ENCODE results near the gene ABHD14A. TPM values are rescaled to one million over a fixed set of nuclear protein-coding genes. Genes with fewer than 3 reads are reported as not detected.
"Not testable (repeated sequence)": the region's sequence is repeated elsewhere in the genome, so short reads cannot be mapped to it uniquely, and the experiment has no call there.

The ABHD14A gene
- total RNA-seq, result 1 to 10 TPM; 6.6 to 8.9 TPM

DNA sequence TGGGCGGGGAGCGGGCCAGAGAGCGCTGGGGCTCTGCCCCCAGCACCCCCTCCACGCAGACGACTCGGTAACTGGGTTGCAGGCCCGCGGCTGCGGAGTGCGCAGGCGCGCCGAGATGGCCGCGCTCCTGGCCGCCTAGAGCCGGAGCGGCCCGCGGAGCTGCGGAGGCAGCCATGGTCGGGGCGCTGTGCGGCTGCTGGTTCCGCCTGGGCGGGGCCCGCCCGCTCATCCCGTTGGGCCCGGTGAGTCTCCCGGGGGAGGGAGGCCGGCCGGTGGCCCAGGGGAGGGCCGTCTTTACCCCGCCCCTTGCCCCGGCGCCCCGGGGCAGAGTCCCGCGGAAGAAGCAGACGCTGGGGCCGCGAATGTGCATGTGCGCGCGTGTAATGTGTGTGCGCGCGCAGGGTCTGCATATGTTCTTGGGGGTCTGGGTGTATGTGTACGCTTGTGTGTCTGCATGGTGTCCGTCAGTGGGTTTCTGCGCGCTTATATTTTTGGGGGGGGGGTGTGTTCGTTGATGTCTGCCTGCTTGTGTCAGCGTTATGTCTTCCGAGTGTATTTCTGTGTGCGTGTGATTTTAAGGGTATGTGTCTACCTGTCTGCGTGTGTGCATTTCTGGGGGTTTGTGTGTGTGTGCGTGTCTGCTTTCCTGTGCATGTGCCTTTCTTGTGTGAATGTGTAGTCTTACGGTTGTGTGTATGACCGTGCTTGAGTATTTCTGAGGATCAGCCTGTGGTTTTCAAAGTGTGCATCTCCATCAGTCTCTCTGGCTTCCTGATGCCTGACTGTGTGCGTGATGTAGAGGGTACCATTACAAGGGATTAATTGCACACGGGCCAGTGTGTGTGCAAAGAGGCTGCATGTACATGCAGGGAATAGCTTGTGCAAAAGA, at the start of gene ABHD14A:
TSS of gene ABHD14A (plus strand) at position 102 of the 889 bp plus-strand sequence. CDS start at position 174, 72 bp downstream.
- no peaks in the 10 kb centered on the region for H3K27me3 Mint-ChIP-seq (ENCODE audit: low read depth)
- peak within 1 kb of the TSS; percentile 96 for H3K27ac Mint-ChIP-seq
- DNase-seq, result peak; percentile 82 to 83
- no peaks in the 10 kb centered on the region for H3K9me3 Mint-ChIP-seq
- H3K4me3 Mint-ChIP-seq, result peak within 1 kb of the TSS; percentile 98 to 99
- H3K4me1 Mint-ChIP-seq (ENCODE audit: low read depth), result peaks cover 30% of the 10 kb centered on the region
- peak; percentile 83 to 85 for ATAC-seq (replicated peaks in 1 of 2)
- peaks cover 0 to 5% of the 10 kb centered on the region in 2 donors for H3K36me3 Mint-ChIP-seq (ENCODE audit: insufficient read depth in 2 of 2)

DNA sequence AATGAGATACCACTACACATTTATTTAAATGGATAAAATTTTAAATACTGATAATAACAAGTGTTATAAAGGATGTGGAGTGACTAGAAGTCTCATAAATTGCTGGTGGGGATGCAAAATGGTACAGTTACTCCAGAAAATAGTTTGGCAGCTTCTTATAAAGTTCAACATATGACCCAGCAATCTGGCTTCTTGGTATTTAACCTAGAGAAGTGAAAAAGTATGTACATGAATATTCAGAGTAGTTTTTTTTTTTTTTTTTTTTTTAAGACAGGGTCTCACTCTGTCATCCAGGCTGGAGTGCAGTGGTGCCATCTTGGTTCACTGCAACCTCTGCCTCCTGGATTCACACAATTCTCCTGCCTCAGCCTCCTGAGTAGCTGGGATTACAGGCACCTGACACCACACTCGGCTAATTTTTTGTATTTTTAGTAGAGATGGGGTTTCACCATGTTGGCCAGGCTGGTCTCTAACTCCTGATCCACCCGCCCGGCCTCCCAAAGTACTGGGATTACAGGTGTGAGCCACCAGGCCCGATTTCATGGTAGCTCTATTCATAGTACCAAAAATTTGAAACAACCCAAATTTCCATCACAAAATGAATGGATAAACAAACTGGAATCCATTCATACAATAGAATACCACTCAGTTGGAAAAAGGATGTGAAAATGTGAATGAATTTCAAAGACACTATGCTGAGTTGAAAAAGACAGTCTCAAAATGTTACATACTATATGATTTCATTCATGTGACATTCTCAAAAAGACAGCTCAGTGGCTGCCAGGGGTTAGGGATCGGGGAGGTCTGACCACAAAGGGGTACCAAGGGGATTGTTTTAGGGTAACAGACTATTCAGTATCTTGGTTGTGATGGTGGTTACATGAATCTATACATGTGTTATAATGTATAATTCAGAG, 47.5 kb upstream of the ABHD14A start:
- Mint-ChIP-seq H3K27ac (no peak overlapping the region), H3K36me3 (ENCODE audit: insufficient read depth in 2 of 2) (peaks cover 0 to 2% of the 10 kb centered on the region in 2 donors), H3K4me3 (no peak overlapping the region), H3K4me1 (ENCODE audit: low read depth) (no peaks in the 10 kb centered on the region), H3K27me3 (ENCODE audit: low read depth) (no peaks in the 10 kb centered on the region), H3K9me3 (no peaks in the 10 kb centered on the region)
- DNase-seq (no peak), ATAC-seq (replicated peaks in 1 of 2) (no peak)

DNA sequence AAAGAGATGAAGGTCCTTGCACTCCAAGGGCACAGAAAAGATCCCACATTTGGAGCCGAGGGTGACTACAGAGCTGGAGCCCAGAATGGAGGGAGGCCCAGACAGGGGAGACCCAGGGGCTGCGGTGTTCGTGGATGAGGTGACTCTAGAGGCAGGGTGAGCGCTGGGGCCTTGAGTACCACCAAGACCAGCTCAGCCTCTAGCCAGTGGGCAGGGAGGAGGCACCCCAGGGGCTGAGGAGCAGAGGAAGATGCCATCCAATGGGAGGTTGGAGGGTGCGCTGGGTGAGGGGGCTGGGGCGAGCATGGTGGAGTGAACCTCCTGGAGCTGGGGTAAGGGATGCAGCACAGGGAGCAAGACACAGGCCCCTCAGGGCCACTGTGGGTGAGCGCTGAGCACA, 46.4 kb upstream of the ABHD14A start:
- Mint-ChIP-seq H3K36me3 (ENCODE audit: insufficient read depth in 2 of 2) (peaks cover 0 to 2% of the 10 kb centered on the region in 2 donors), H3K27ac (no peak overlapping the region), H3K4me3 (no peak overlapping the region), H3K9me3 (no peaks in the 10 kb centered on the region), H3K4me1 (ENCODE audit: low read depth) (no peaks in the 10 kb centered on the region), H3K27me3 (ENCODE audit: low read depth) (no peaks in the 10 kb centered on the region)
- no peak for DNase-seq
- no peak for ATAC-seq (replicated peaks in 1 of 2)

DNA sequence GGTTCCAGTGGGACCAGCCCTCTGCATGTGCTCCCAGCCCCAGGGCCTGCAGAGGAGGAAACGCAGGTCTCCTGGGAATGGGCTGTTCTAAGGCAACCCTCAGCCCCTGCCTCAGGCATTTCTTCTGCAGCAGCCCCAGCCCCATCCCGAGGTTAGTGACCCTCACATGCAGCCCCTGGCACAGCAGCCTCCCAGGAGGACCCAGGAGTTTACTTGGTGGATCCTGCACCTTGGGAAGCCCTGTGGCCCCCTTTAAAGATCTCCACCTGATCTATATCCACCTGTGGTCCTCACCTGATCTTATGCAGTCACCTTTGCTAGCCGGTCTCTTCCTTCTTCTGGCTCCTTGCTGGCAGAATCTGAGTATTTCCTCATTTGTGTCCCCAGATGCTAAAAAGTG, 45.9 kb upstream of the ABHD14A start:
- not testable (repeated sequence) for ATAC-seq (replicated peaks in 1 of 2); H3K4me1 Mint-ChIP-seq (ENCODE audit: low read depth); H3K36me3 Mint-ChIP-seq (ENCODE audit: insufficient read depth in 2 of 2); H3K27me3 Mint-ChIP-seq (ENCODE audit: low read depth); H3K9me3 Mint-ChIP-seq; H3K4me3 Mint-ChIP-seq; DNase-seq; H3K27ac Mint-ChIP-seq

DNA sequence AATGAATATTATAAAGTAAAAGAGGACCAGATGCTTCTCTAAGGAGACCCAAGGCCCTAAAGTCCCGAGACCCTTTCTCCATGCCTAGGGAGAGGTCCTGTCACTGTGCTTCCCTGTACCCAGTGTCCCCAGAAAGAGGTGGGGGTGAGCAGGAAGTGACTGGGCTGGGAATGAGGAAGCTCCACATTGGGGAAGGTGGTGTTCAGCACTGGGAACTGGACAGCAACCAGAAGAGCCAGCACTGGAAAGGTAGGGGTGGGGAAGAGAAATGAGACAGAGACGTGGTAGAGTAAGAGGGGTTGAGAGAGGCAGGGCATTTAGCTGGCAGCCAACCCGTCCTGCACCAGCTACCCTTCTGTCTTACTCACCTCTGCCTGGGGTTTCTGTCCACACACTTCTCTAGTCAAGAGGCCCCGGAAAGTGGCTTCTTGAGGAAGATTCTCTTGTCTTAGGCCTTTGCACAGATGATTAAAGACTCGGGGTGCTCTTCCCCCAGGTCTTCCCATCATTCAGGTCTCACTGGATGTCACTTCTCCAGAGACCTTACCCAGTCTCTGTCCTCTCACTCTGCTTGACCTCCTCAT, 45.4 kb upstream of the ABHD14A start:
- Mint-ChIP-seq H3K4me3 (no peak overlapping the region), H3K27me3 (ENCODE audit: low read depth) (no peaks in the 10 kb centered on the region), H3K27ac (no peak overlapping the region), H3K9me3 (no peaks in the 10 kb centered on the region), H3K36me3 (ENCODE audit: insufficient read depth in 2 of 2) (peaks cover under 1 to 2% of the 10 kb centered on the region in 2 donors), H3K4me1 (ENCODE audit: low read depth) (no peaks in the 10 kb centered on the region)
- ATAC-seq (replicated peaks in 1 of 2) (no peak), DNase-seq (no peak)

DNA sequence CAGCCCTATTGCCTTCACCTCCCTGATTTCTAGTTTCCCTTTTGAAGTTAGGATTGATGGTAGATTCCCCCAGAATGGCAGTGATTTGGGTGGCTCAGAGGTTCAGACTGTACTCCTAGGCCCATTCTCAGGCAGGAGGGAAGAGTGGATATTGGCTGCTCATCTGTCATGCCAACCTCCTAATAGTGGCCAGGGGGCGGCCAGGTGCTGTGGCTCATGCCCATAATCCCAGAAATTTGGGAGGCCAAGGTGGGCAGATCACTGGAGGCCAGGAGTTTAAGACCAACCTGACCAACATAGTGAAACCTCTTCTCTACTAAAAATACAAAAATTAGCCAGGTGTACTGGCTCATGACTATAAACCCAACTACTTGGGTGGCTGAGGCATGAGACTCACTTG, 44.4 kb upstream of the ABHD14A start:
- H3K4me1 Mint-ChIP-seq (ENCODE audit: low read depth), result no peaks in the 10 kb centered on the region
- H3K9me3 Mint-ChIP-seq, result no peaks in the 10 kb centered on the region
- H3K4me3 Mint-ChIP-seq, result no peak overlapping the region
- no peak overlapping the region for H3K27ac Mint-ChIP-seq
- H3K36me3 Mint-ChIP-seq (ENCODE audit: insufficient read depth in 2 of 2), result peaks cover 2 to 4% of the 10 kb centered on the region in 2 donors
- no peaks in the 10 kb centered on the region for H3K27me3 Mint-ChIP-seq (ENCODE audit: low read depth)
- ATAC-seq (replicated peaks in 1 of 2) (no peak), DNase-seq (no peak)

DNA sequence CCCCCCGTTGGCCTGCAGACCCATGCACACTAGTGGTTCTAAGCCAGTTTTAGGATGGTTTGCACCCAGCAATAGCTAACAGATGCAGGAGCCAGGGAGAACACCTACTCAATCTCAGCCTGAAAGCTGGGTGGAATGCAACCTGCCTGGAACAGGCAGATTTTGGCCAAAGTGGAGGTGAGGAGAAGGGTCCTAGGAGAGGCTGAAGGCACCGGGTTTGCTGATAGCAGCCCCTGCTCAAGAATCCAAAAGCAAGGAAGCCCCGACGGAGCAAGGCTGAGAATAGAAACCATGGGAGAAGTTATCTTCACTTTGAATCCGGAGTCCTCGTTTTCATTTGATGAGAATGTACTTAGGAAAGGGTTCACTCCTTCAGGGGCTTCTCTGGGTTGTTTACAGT, 43.1 kb upstream of the ABHD14A start:
- ATAC-seq (replicated peaks in 1 of 2) (no peak), DNase-seq (no peak)
- H3K9me3 Mint-ChIP-seq, result no peaks in the 10 kb centered on the region
- no peaks in the 10 kb centered on the region for H3K27me3 Mint-ChIP-seq (ENCODE audit: low read depth)
- no peaks in the 10 kb centered on the region for H3K4me1 Mint-ChIP-seq (ENCODE audit: low read depth)
- H3K36me3 Mint-ChIP-seq (ENCODE audit: insufficient read depth in 2 of 2), result peaks cover 4 to 7% of the 10 kb centered on the region in 2 donors
- H3K27ac Mint-ChIP-seq, result no peak overlapping the region
- no peak overlapping the region for H3K4me3 Mint-ChIP-seq

DNA sequence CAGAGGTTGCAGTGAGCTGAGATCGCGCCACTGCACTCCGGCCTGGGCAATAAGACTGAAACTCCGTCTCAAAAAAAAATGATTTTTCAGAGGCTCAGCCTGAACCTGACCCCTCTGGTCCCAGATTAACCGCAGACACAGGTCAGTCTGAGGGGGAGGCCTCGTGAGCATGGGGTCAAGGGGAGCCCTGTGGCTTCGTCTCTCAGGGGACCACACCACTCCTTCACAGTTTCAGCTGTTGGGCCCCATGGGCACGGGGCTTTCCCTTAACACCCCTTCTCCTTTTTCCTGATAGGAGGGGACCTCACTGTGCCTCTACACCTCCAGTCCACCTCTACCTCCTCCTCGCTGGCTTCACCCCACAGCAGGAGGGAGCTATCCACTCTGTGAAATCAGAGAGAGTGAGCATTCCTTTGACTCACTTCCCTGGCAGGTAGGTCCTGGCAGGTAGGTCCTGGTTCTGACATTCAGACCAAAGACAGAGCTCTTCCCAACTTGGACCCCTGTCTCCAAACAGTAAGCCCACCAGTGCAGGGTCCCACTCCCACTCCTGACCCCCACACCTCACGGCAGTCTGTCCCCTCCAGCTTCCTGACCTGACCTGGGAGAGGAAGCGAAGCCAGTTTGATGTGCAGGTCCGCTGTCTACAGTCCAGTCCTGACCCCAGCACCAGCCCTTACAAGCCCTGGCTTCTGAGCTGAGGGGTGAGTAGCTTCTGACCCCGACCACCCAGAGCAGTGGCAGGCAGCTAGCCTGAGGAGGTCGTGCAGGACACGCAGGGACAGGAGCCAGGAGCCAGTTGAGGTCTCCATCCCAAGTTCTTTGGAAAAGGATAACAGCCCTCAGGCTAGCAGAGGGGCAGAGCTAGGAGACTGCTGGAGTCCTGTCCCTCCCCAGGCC, 42.1 kb upstream of the ABHD14A start:
- no peak overlapping the region for H3K4me3 Mint-ChIP-seq
- no peak for DNase-seq
- H3K27me3 Mint-ChIP-seq (ENCODE audit: low read depth), result no peaks in the 10 kb centered on the region
- no peaks in the 10 kb centered on the region for H3K4me1 Mint-ChIP-seq (ENCODE audit: low read depth)
- ATAC-seq (replicated peaks in 1 of 2), result no peak
- H3K36me3 Mint-ChIP-seq (ENCODE audit: insufficient read depth in 2 of 2), result peaks cover 4 to 11% of the 10 kb centered on the region in 2 donors
- no peaks in the 10 kb centered on the region for H3K9me3 Mint-ChIP-seq
- no peak overlapping the region for H3K27ac Mint-ChIP-seq

DNA sequence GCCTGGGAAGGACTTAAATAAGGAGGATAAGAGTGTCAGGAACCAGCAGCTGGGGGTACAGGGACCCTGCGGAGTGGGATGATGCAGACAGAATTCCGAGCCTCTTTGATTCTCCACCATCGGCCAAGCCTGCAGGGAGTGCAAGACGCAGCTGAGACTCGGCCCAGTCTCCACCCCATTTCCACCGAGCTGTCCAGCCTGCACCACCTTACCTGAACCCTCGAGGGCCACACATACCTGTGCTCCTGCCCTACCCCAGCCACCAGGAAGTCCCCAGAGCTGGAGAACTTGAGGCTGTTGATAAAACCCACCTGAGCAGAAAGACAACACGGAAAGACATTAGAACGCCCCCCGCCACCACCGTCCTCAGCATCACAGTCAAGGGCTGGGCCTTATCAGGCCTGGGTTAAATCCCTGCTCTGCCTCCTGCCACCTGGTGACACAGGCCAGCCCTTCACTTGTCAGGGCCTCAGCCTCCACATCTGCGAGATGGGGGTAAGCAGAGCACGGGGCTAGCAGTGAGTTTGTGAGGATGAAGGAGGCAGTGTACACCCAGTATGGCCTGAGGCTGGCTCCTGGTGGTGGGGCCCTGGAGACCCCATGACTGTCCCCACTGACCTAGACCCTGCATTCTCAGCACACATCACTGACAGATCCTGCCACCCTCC, 41.3 kb upstream of the ABHD14A start:
- peaks cover 4 to 11% of the 10 kb centered on the region in 2 donors for H3K36me3 Mint-ChIP-seq (ENCODE audit: insufficient read depth in 2 of 2)

DNA sequence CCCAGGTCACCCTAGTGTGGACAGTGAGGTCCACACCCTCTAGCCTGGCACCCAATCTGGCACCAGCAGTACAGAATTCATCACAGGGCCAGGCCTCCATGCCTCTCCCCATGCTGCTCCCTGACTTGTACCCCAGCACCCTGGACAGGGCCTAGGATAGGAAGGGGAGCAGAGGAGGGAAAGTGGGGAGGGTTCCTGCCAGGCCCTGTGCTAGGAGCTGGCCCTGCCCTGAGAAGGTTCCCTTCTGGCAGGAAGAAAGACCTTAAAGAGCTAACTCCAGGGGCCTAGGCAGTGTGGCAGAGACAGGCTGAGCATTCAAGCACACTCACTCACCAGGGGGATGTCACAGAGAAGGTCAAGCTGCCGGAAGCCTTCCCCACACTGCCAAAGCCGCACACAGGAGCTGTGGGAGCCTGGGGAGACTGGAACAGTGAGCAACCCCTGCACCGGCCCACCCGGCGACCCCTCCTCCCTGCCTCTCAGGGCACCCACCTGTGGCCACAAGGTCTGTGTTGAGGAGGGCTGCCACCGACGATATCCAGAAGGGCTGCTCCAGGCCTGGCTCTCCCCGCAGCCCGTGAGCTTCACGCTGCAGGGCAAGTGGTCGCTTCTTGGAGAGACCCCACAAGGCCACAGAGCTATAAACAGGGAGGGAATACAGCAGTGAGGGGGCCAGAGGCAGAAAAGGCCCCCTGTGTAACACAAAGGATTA, 40.6 kb upstream of the ABHD14A start:
- H3K27ac Mint-ChIP-seq, result no peak overlapping the region
- peaks cover 12% of the 10 kb centered on the region for H3K4me1 Mint-ChIP-seq (ENCODE audit: low read depth)
- DNase-seq (no peak), ATAC-seq (replicated peaks in 1 of 2) (no peak)
- peaks cover 4 to 11% of the 10 kb centered on the region in 2 donors for H3K36me3 Mint-ChIP-seq (ENCODE audit: insufficient read depth in 2 of 2)
- H3K9me3 Mint-ChIP-seq, result no peaks in the 10 kb centered on the region
- no peaks in the 10 kb centered on the region for H3K27me3 Mint-ChIP-seq (ENCODE audit: low read depth)
- H3K4me3 Mint-ChIP-seq, result no peak overlapping the region

More for the DNA sequence above, 41.3 kb upstream of the ABHD14A start:
- no peak for DNase-seq
- ATAC-seq (replicated peaks in 1 of 2), result no peak
- H3K27ac Mint-ChIP-seq, result no peak overlapping the region
- no peaks in the 10 kb centered on the region for H3K27me3 Mint-ChIP-seq (ENCODE audit: low read depth)
- no peaks in the 10 kb centered on the region for H3K9me3 Mint-ChIP-seq
- no peak overlapping the region for H3K4me3 Mint-ChIP-seq
- peaks cover 7% of the 10 kb centered on the region for H3K4me1 Mint-ChIP-seq (ENCODE audit: low read depth)

DNA sequence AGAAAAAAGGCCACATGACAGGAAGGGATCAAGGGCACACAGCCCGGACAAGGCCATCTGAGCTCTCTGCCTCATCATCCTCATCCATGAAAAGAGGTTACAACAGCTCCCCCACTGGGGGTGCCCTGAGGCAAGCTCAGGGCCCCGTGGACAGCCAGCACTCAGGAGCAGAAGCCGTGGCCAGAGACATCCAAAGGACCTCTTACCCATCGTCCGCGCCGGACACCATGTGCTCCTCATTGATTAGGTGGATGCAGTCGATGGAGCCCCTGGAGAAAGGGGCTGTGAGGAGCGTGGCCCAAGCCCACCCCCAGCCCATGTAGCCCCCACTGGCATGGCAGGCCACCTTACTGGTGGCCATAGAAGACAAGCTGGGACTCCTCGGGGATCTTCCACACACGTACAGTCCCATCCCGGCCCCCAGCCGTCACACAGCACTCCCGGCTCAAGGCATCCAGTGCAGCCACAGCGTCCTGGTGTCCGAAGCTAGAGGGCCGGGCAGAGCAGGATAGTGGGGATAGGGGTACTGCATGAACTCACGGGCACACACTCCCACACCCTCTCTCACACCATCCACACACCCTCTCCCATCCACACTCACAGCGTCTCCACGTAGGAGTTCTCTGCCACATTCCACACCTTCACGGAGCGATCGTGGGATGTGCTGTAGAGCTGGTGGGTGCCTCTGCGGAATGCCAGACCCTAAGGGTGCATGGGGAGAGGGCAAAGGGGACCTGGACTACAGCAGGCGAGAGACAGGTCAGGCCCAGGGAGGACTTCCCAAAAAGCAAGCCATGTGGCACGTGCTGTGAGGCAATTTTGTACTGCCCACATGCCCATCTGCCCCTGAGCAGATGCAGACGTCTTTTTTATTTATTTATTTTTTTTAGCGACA, 39.6 kb upstream of the ABHD14A start:
- peaks cover 21% of the 10 kb centered on the region for H3K4me1 Mint-ChIP-seq (ENCODE audit: low read depth)
- no peak for ATAC-seq (replicated peaks in 1 of 2)
- H3K27me3 Mint-ChIP-seq (ENCODE audit: low read depth), result no peaks in the 10 kb centered on the region
- peaks cover 4 to 11% of the 10 kb centered on the region in 2 donors for H3K36me3 Mint-ChIP-seq (ENCODE audit: insufficient read depth in 2 of 2)
- no peak overlapping the region for H3K4me3 Mint-ChIP-seq
- no peak for DNase-seq
- no peak overlapping the region for H3K27ac Mint-ChIP-seq
- H3K9me3 Mint-ChIP-seq, result no peaks in the 10 kb centered on the region
